ENCODE measurements around the gene SOBP. TPM values are rescaled to one million over a fixed set of nuclear protein-coding genes. Genes with fewer than 3 reads are reported as not detected.

Gene SOBP
- total RNA-seq, 1 donor from 2014 or later = 6.8 TPM

- no peaks in the 10 kb centered on the region for H3K4me1 ChIP-seq
- TF ChIP-seq CTCF (IDR thresholded peaks at IDR 0.05) = no peak
- H3K9me3 ChIP-seq = peaks cover 11% of the 10 kb centered on the region
- H3K27ac ChIP-seq = no peak overlapping the region
- no peak overlapping the region for H3K4me3 ChIP-seq
- H3K27me3 ChIP-seq = no peaks in the 10 kb centered on the region
- ATAC-seq = no peak
- H3K36me3 ChIP-seq = no peaks in the 10 kb centered on the region
- DNase-seq = no peak
- intact Hi-C loops (cut with DNase I) = no loop called here
Observed at GRCh38 chr6:107443608-107444267, 46.2 kb upstream of the SOBP start.

GRCh38 chr6:107444277-107444676, 45.6 kb upstream of the SOBP start:
- H3K27me3 ChIP-seq = no peaks in the 10 kb centered on the region
- DNase-seq = no peak
- H3K27ac ChIP-seq = no peak overlapping the region
- intact Hi-C loops (cut with DNase I) = no loop called here
- ATAC-seq = no peak
- H3K9me3 ChIP-seq = peaks cover 11% of the 10 kb centered on the region
- TF ChIP-seq CTCF (IDR thresholded peaks at IDR 0.05) = no peak
- H3K36me3 ChIP-seq = no peaks in the 10 kb centered on the region
- no peaks in the 10 kb centered on the region for H3K4me1 ChIP-seq
- no peak overlapping the region for H3K4me3 ChIP-seq

GRCh38 chr6:107447663-107448216, 42.2 kb upstream of the SOBP start:
- Histone ChIP-seq H3K27me3 (no peaks in the 10 kb centered on the region), H3K4me1 (no peaks in the 10 kb centered on the region), H3K4me3 (no peak overlapping the region), H3K36me3 (no peaks in the 10 kb centered on the region), H3K9me3 (peaks cover 11% of the 10 kb centered on the region), H3K27ac (no peak overlapping the region)
- intact Hi-C loops (cut with DNase I) = no loop called here
- ATAC-seq = no peak
- TF ChIP-seq CTCF (IDR thresholded peaks at IDR 0.05) = no peak
- no peak for DNase-seq

- Histone ChIP-seq H3K36me3 (no peaks in the 10 kb centered on the region), H3K27ac (no peak overlapping the region), H3K4me3 (no peak overlapping the region), H3K27me3 (no peaks in the 10 kb centered on the region), H3K4me1 (no peaks in the 10 kb centered on the region), H3K9me3 (peaks cover 11% of the 10 kb centered on the region)
- DNase-seq (no peak), ATAC-seq (no peak)
- intact Hi-C loops (cut with DNase I) = no loop called here
- TF ChIP-seq CTCF (IDR thresholded peaks at IDR 0.05) = no peak
Observed at GRCh38 chr6:107448776-107449175, 41.1 kb upstream of the SOBP start.

GRCh38 chr6:107458672-107459282, 31.1 kb upstream of the SOBP start:
- ATAC-seq (peak; percentile 3), DNase-seq (peak; percentile 64)
- intact Hi-C loops (cut with DNase I) = no loop called here
- Histone ChIP-seq H3K4me1 (peaks cover 15% of the 10 kb centered on the region), H3K27me3 (no peaks in the 10 kb centered on the region), H3K9me3 (no peaks in the 10 kb centered on the region), H3K27ac (peak overlapping the region; percentile 97), H3K4me3 (peak overlapping the region; percentile 91), H3K36me3 (no peaks in the 10 kb centered on the region)
- TF ChIP-seq CTCF (IDR thresholded peaks at IDR 0.05) = no peak
